Uterus (tissue), 2 donors: Measurements from ENCODE around the gene DNAJC15.

ENCODE experiments used
- POLR2A ChIP-seq, 2 donors: fragments of 450-650 bp; IDR thresholded peaks; one replicate each; pipeline ENCODE4 v1.6.1; 2016; ENCODE audit warnings: antibody characterized with exemption in 2 of 2, mild to moderate bottlenecking in 1 of 2, moderate library complexity in 1 of 2
- TF ChIP-seq, protein P1 (sequence below), 4 experiments: fragments of 200-600 bp in 2 of 4; fragments of 450-650 bp in 2 of 4; sonication (generic) in 2 of 4; IDR thresholded peaks; one replicate each; pipeline ENCODE4 v1.5.1; 2016 to 2019; ENCODE audit warnings: antibody characterized with exemption in 4 of 4, mild to moderate bottlenecking in 2 of 4, moderate library complexity in 1 of 4

DNA sequence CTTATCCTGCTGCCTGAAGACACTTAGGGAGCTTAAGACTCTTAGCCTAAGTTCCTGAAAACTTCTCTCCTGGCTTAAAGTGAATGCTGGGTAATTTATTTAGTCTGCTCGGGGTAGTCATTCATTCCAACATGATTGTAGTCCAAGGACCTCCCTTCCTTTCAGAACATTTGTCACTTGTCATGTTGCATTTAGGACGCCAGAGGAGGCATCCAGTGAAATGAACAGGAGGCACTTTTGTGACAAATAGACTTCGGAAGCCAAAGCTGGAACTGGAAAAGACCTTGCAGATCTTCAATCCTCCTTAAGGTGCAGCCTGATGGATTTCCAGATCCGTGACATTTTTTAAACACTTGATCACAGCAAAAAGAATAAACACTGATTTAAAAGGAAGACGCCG lies 95.1 kb downstream of the DNAJC15 start:
- TF ChIP-seq, protein P1, sequence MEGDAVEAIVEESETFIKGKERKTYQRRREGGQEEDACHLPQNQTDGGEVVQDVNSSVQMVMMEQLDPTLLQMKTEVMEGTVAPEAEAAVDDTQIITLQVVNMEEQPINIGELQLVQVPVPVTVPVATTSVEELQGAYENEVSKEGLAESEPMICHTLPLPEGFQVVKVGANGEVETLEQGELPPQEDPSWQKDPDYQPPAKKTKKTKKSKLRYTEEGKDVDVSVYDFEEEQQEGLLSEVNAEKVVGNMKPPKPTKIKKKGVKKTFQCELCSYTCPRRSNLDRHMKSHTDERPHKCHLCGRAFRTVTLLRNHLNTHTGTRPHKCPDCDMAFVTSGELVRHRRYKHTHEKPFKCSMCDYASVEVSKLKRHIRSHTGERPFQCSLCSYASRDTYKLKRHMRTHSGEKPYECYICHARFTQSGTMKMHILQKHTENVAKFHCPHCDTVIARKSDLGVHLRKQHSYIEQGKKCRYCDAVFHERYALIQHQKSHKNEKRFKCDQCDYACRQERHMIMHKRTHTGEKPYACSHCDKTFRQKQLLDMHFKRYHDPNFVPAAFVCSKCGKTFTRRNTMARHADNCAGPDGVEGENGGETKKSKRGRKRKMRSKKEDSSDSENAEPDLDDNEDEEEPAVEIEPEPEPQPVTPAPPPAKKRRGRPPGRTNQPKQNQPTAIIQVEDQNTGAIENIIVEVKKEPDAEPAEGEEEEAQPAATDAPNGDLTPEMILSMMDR (IDR thresholded peaks at IDR 0.05) = no peak
- no peak for TF ChIP-seq POLR2A (IDR thresholded peaks at IDR 0.05)
